Measurements from ENCODE around the gene ZBTB3.

DNA sequence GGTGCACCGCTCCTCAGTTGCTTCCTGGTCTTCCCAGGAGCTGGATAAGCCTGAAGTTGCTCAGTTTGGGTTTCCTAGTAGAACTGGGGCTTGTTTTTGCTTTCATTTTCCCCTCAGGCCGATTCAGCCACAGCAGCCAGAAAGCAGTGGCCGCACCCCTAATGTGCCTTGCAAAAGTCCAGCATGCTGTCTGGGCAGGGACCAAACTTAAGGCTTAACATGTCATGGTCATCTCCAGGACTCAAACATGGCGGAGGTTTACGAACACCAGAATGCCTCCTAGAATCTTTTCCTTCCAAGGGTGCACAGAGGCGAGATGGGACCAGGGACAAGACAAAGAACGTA, 44.0 kb downstream of the ZBTB3 start:
- TF ChIP-seq CTCF (IDR thresholded peaks at IDR 0.05) (no peak), POLR2A (IDR thresholded peaks at IDR 0.05) (no peak), EP300 (IDR thresholded peaks at IDR 0.05) (no peak)

Data from ovary (tissue), 3 donors.